Stomach smooth muscle (tissue), 2 donors: ENCODE measurements around the gene SBSN.
A peak's percentile ranks its signal among the peaks of the same experiment; 100 is the strongest.

Experiments
- H3K27ac ChIP-seq: one replicate; pipeline ENCODE4 v1.7.0; 2013; ENCODE audit warnings: mild to moderate bottlenecking, low read length, inconsistent platforms
- H3K27me3 ChIP-seq, 2 donors: one replicate each; pipeline ENCODE4 v1.7.0; 2013; ENCODE audit warnings: low read length in 2 of 2; ENCODE audit not compliant: insufficient read depth in 2 of 2, control insufficient read depth in 1 of 2
- H3K36me3 ChIP-seq, 2 donors: one replicate each; pipeline ENCODE4 v1.7.0; 2013; ENCODE audit warnings: low read length in 2 of 2; ENCODE audit not compliant: control insufficient read depth in 2 of 2, insufficient read depth in 2 of 2
- H3K4me1 ChIP-seq: one replicate; pipeline ENCODE4 v1.7.0; 2013; ENCODE audit warnings: low read length; ENCODE audit not compliant: control insufficient read depth, insufficient read depth
- H3K4me3 ChIP-seq, 2 donors: one replicate each; pipeline ENCODE4 v1.7.0; 2013; ENCODE audit warnings: low read length in 2 of 2
- H3K9ac ChIP-seq, 2 donors: one replicate each; pipeline ENCODE4 v1.7.0; 2013; ENCODE audit warnings: low read length in 2 of 2, mild to moderate bottlenecking in 1 of 2
- H3K9me3 ChIP-seq, 2 donors: one replicate each; pipeline ENCODE4 v1.7.0; 2013; ENCODE audit warnings: low read length in 2 of 2; ENCODE audit not compliant: control insufficient read depth in 2 of 2
- donor health status: healthy.
- donor health status: Pancreatic carcinoma.

SBSN gene

GRCh38 chr19:35560271-35560670 lies 32.2 kb upstream of the SBSN start:
- Histone ChIP-seq H3K27ac (no peak overlapping the region), H3K27me3 (peaks cover 29 to 46% of the 10 kb centered on the region in 2 donors), H3K4me3 (no peak overlapping the region), H3K9me3 (no peaks in the 10 kb centered on the region), H3K4me1 (peaks cover 7% of the 10 kb centered on the region), H3K36me3 (no peaks in the 10 kb centered on the region), H3K9ac (no peak overlapping the region)

DNA sequence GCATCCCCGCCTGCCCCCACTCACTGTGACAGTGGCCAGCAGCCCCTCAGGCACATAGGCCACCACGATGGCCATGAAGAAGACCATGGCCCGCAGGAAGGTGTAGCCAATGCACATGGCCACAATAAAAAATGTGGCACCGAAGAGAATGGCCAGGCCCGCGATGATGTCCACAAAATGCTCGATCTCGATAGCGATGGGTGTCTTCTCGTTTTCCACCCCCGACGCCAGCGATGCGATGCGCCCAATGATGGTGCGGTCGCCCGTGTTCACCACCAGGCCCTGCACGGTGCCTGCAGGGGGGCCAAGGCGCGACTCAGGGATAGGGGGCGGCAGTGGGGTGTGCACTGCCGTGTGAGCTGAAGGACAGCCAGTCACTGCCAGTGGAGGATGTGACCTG lies 31.7 kb upstream of the SBSN start:
- Histone ChIP-seq H3K9ac (no peak overlapping the region), H3K27me3 (peaks cover 29 to 46% of the 10 kb centered on the region in 2 donors), H3K9me3 (no peaks in the 10 kb centered on the region), H3K4me3 (no peak overlapping the region), H3K4me1 (peaks cover 7% of the 10 kb centered on the region), H3K27ac (no peak overlapping the region), H3K36me3 (no peaks in the 10 kb centered on the region)

DNA sequence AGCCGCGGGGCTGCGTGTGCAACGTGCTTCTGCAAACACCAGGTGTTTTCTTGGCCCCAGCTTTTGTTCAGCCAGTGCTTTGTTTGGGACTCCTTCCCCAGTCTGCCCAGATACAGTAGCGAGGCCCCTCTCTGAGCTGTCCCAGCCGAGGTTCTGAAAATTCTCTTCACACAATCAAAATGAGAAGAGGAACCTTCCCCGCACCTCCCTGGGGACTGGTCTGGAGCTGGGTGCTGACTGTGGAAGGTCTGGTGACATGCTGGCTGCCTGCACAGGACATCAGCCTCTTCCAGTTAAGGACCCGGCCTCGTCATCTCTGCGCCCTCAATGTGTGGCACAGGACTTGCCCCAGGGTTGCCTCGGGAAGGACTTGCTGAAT lies 31.2 kb upstream of the SBSN start:
- no peaks in the 10 kb centered on the region for H3K36me3 ChIP-seq
- no peak overlapping the region for H3K9ac ChIP-seq
- H3K9me3 ChIP-seq = no peaks in the 10 kb centered on the region
- H3K27ac ChIP-seq = no peak overlapping the region
- H3K4me1 ChIP-seq = peaks cover 7% of the 10 kb centered on the region
- H3K27me3 ChIP-seq = peaks cover 29 to 46% of the 10 kb centered on the region in 2 donors
- H3K4me3 ChIP-seq = no peak overlapping the region

DNA sequence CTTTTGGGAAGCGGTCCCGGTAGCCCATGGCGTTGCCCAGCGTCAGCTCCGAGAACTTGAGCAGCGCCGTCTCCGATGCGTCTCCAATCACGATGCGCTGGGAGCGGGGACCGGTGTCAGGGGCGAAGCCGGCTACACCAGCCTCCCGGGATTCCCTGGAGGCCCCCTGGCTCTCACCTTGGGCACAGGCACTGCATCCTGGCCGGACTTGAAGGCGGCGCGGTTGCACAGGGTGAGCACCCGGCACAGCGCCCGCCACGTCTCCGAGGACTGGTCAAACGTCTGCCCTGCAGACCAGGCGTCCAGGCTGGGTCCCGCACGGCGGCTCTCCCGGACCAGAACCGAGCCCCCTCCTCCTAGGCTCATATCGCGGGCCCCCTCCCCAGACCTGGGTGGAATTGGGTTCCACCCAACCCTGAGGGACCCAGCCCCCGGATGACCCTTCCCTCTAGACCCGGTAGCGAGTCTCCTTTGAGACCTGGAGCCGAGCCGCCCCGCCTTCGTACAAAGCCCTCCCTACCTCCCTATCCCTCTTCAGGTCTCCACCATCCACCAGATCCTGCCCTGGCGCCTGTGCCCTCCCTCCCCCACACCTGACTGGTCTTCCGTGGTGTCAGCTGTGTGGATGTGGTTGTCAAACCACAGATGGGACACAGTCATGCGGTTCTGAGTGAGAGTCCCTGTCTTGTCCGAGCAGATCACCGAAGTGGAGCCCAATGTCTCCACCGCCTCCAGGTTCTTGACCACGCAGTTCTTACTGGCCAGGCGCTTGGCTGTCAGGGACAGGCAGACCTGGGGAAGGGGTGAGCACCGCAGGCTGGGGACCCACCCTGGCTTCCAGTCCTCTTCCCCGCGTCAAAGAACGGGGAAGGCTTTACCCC lies 30.5 kb upstream of the SBSN start:
- Histone ChIP-seq H3K9ac (no peak overlapping the region), H3K27ac (no peak overlapping the region), H3K36me3 (no peaks in the 10 kb centered on the region), H3K27me3 (peaks cover 29 to 44% of the 10 kb centered on the region in 2 donors), H3K4me1 (peaks cover 7% of the 10 kb centered on the region), H3K4me3 (peak overlapping the region; percentile 46 to 52), H3K9me3 (no peaks in the 10 kb centered on the region)

GRCh38 chr19:35557539-35558399 lies 29.7 kb upstream of the SBSN start:
- H3K36me3 ChIP-seq = no peaks in the 10 kb centered on the region

DNA sequence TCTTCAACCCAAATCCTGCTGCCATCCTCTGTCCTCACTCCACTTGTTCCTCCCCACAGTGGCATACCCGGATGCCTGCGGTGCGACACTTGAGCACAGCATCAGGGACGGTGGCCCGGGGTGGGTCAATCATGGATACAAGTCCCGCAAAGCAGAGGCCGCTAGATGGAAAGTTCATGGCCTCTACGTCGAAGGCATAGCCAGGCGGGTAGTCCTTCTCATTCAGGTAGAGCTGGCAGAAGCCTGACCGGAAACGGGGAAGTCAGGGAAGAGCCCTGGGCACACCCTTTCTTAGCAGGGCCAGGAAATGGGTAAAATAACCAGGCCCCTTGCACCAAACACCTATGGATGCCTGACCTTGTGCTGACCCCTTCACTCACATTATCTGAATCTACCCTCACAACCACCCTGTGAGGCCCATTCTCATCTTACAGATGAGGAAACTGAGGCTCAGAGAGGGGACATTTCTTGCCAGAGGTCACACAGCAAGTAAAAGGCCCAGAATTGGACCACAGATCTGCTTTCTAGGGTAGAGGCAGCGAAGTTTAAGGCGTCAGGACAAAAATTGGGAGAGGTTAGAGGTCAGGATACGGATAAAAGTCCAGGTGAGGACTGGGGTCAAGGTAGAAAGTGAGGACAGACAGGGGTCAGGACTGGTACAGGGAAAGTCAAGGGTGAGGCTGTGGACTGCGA lies 28.9 kb upstream of the SBSN start:
- Histone ChIP-seq H3K9ac (no peak overlapping the region), H3K27me3 (peaks cover 25 to 42% of the 10 kb centered on the region in 2 donors), H3K36me3 (no peaks in the 10 kb centered on the region), H3K4me3 (no peak overlapping the region), H3K27ac (no peak overlapping the region), H3K4me1 (peaks cover 7% of the 10 kb centered on the region), H3K9me3 (no peaks in the 10 kb centered on the region)

More at GRCh38 chr19:35557539-35558399, 29.7 kb upstream of the SBSN start:
- Histone ChIP-seq H3K9me3 (no peaks in the 10 kb centered on the region), H3K4me3 (peak overlapping the region; percentile 46 to 52), H3K4me1 (peaks cover 7% of the 10 kb centered on the region), H3K9ac (no peak overlapping the region), H3K27ac (no peak overlapping the region), H3K27me3 (peaks cover 25 to 43% of the 10 kb centered on the region in 2 donors)

GRCh38 chr19:35556025-35556590 lies 28.0 kb upstream of the SBSN start:
- peaks cover 7% of the 10 kb centered on the region for H3K4me1 ChIP-seq
- no peaks in the 10 kb centered on the region for H3K9me3 ChIP-seq
- no peak overlapping the region for H3K4me3 ChIP-seq
- H3K27me3 ChIP-seq = peaks cover 22 to 42% of the 10 kb centered on the region in 2 donors
- no peaks in the 10 kb centered on the region for H3K36me3 ChIP-seq
- H3K9ac ChIP-seq = no peak overlapping the region
- H3K27ac ChIP-seq = no peak overlapping the region

- peaks cover 7% of the 10 kb centered on the region for H3K4me1 ChIP-seq
- H3K36me3 ChIP-seq = no peaks in the 10 kb centered on the region
- H3K27ac ChIP-seq = no peak overlapping the region
- no peak overlapping the region for H3K9ac ChIP-seq
- H3K4me3 ChIP-seq = no peak overlapping the region
- H3K9me3 ChIP-seq = no peaks in the 10 kb centered on the region
- H3K27me3 ChIP-seq = peaks cover 22 to 41% of the 10 kb centered on the region in 2 donors
Observed at GRCh38 chr19:35555301-35556005, 27.3 kb upstream of the SBSN start.

DNA sequence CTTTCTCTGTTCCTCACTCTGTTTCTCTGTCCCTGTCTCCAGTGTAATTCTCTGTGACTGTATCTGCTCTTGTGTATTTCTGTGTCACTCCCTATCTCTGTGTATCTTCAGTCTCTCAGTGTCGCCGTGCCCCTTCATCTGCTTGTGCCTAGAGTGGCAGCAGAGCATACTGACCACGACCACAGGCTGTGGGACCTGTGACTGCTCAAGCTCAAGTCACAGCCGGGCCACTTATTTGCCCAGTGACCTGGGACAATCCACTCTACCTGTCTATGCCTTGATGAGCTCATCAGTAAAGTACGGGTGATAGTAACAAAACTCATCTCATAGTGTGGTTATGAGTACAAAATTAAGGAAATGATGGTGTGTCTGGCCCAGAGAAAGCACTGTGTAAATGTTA lies 26.0 kb upstream of the SBSN start:
- Histone ChIP-seq H3K27ac (no peak overlapping the region), H3K27me3 (peaks cover 11 to 29% of the 10 kb centered on the region in 2 donors), H3K9me3 (no peaks in the 10 kb centered on the region), H3K4me1 (peaks cover 7% of the 10 kb centered on the region), H3K9ac (no peak overlapping the region), H3K36me3 (no peaks in the 10 kb centered on the region), H3K4me3 (no peak overlapping the region)
